ENCODE data around the gene OR5K2. TPM values are rescaled to one million over a fixed set of nuclear protein-coding genes. Genes with fewer than 3 reads are reported as not detected.

Gene OR5K2
- total RNA-seq (ENCODE audit: low replicate concordance) = not detected in 2 replicates

DNA sequence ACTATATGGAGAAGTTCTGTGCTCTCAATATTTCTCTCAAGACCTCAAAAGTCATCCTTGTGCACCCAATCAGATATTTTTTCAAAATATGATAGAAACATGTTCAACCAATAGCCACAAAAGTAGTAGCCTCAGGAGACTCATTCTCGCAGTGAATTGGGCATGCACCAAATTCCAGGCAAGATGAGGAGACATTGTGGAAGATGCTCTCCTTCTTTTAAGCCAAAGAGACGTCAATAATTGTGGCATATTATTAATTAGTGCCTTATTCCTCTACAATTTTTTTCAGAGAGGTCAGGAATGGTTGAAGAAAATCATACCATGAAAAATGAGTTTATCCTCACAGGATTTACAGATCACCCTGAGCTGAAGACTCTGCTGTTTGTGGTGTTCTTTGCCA is at the start of gene OR5K2:
TSS of gene OR5K2 (plus strand) at position 301 of the 400 bp plus-strand sequence. CDS start at position 301, 0 bp downstream.
- TF ChIP-seq, protein P1, sequence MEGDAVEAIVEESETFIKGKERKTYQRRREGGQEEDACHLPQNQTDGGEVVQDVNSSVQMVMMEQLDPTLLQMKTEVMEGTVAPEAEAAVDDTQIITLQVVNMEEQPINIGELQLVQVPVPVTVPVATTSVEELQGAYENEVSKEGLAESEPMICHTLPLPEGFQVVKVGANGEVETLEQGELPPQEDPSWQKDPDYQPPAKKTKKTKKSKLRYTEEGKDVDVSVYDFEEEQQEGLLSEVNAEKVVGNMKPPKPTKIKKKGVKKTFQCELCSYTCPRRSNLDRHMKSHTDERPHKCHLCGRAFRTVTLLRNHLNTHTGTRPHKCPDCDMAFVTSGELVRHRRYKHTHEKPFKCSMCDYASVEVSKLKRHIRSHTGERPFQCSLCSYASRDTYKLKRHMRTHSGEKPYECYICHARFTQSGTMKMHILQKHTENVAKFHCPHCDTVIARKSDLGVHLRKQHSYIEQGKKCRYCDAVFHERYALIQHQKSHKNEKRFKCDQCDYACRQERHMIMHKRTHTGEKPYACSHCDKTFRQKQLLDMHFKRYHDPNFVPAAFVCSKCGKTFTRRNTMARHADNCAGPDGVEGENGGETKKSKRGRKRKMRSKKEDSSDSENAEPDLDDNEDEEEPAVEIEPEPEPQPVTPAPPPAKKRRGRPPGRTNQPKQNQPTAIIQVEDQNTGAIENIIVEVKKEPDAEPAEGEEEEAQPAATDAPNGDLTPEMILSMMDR (IDR thresholded peaks at IDR 0.05; ENCODE audit: insufficient read depth, low read length) = no peak
- no peak for DNase-seq (ENCODE audit: low read depth)
- H3K4me3 ChIP-seq (ENCODE audit: low read depth, low read length) = no peak within 1 kb of the TSS

DNA sequence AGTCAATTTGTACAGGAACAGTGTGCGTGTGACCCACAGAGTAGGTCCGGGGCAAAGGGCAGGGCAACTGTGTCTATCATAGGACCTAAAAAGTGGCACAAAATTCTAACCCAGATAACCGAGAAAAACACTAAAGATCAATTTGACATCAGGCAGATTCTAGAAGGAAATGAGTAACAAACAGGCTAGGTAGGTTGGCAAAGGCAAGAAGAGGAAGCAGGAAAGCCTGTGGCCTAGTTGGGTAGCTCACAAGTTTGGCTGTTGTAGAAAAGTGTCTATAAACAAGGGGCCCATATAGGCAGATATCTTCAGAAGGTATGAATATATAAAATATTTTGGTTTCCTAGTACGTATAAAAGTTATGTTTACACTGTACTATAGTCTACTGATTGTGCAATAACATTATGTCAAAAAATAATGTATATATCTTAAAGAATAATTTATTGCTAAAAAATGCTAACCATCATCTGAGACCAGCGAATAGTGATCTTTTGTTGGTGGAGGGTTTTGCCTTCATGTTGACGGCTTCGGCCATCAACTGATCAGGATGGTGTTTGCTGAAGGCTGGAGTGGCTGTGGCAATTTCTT is 47.8 kb upstream of the OR5K2 start:
- H3K4me3 ChIP-seq (ENCODE audit: low read depth, low read length) = no peak overlapping the region
- TF ChIP-seq, protein P1 (IDR thresholded peaks at IDR 0.05; ENCODE audit: insufficient read depth, low read length) = no peak
- DNase-seq (ENCODE audit: low read depth) = no peak

DNA sequence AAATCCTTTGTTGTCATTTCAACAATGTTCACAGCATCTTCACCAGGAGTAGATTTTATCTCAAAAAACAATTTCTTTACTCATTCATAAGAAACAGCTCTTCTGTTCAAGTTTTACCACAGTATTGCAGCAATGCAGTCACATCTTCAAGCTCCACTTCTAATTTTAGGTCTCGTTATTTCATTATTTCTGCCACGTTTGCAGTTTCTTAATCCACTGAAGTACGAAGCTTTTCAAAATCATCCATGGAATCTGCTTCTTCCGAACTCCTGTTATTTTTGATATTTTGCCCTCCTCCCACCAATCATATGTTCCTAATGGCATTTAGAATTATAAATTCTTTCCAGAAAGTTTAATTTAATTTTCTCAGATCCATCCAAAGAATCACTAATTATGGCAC is 47.1 kb upstream of the OR5K2 start:
- no peak overlapping the region for H3K4me3 ChIP-seq (ENCODE audit: low read depth, low read length)
- TF ChIP-seq, protein P1 (IDR thresholded peaks at IDR 0.05; ENCODE audit: insufficient read depth, low read length) = no peak
- DNase-seq (ENCODE audit: low read depth) = no peak

DNA sequence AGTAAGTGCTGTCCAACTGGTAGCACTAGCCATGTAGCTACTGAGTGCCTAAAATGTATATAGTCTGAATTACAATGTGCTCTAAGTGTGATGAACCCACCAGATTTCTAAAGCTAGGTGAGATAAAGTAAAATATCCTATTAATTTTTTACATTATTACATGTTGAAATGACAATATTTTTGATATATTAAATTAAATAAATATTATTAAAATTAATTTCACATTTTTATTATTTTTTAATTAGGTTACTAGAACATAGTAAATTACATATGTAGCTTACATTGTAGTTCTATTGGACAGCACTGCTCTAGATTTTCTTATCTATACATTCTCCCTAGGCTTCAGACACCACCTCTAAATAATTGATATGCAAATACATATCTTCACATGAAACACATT is 43.7 kb upstream of the OR5K2 start:
- no peak for DNase-seq (ENCODE audit: low read depth)
- TF ChIP-seq, protein P1 (IDR thresholded peaks at IDR 0.05; ENCODE audit: insufficient read depth, low read length) = no peak
- H3K4me3 ChIP-seq (ENCODE audit: low read depth, low read length) = no peak overlapping the region

DNA sequence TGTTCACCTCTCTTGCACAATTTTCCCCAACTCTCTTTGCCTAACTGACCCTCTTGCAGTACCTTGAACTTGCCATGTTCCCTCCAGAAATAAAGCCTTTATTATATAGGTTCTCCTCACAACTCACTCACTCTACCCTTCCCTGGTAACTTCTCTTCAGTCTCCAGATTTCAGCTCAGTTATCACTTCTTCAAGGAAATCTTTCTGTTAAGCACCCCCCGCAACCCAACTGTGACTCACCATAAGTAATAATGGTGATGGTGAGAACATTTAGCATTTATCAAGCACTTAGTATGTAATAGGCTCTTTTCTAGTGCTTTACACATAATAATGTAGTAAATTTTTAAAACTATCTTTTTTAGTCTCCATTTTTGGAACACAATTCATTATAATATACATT is 42.6 kb upstream of the OR5K2 start:
- H3K4me3 ChIP-seq (ENCODE audit: low read depth, low read length) = no peak overlapping the region
- TF ChIP-seq, protein P1 (IDR thresholded peaks at IDR 0.05; ENCODE audit: insufficient read depth, low read length) = no peak
- no peak for DNase-seq (ENCODE audit: low read depth)

DNA sequence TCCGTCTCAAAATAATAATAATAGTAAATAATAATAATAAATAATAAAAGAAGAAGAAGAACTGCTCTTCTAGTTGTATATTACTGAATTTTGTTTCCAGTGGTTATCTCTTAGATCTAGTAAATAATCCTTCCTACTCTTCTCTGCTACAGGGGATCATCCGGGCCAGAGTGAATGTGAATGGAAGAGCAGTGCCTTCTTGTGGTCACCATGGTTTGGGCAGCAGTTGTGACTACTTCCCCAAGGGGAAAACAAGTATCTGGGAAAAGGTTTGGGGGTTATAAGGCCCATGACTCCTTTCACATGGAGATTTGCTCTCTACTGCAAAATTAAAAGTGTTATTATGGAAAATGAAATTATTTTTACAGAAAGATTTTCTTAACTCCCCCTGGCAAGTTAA is 39.9 kb upstream of the OR5K2 start:
- no peak for DNase-seq (ENCODE audit: low read depth)
- H3K4me3 ChIP-seq (ENCODE audit: low read depth, low read length) = no peak overlapping the region
- TF ChIP-seq, protein P1 (IDR thresholded peaks at IDR 0.05; ENCODE audit: insufficient read depth, low read length) = no peak

DNA sequence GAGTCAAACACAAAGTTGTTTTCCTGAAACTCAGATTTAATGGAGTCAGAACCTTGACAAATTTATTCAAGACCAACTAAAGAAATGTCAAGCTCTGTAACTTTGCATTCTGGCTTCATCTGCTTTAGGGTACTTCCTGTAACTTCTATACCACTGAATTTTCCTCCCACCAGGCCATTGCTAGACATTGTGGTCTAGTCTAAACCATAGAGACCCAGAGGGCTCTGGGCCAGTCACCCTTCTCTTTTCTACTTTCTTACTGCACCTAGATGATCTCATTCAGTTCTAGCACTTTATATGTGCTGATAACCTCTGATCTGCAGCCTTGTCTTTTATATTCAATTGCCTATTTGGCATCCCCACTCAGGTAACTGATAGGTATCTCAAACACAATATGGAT is 37.3 kb upstream of the OR5K2 start:
- TF ChIP-seq, protein P1 (IDR thresholded peaks at IDR 0.05; ENCODE audit: insufficient read depth, low read length) = no peak
- no peak for DNase-seq (ENCODE audit: low read depth)
- H3K4me3 ChIP-seq (ENCODE audit: low read depth, low read length) = no peak overlapping the region
